Liver (tissue), 3 donors: ENCODE results near the gene CD6.

Experiments
- CTCF ChIP-seq: fragments of 150-350 bp; IDR thresholded peaks from 2 replicates; pipeline ENCODE4 v1.5.1; 2017; ENCODE audit warnings: improper control_type of control experiment, low read depth, low read length; ENCODE audit not compliant: missing input control
- EGR1 ChIP-seq, 2 donors: IDR thresholded peaks; 2 replicates each; pipeline ENCODE4 v1.6.1; 2016 to 2018; ENCODE audit warnings: antibody characterized with exemption in 2 of 2, low read depth in 2 of 2
- MAX ChIP-seq: IDR thresholded peaks from 2 replicates; pipeline ENCODE4 v1.6.1; 2016; ENCODE audit warnings: antibody characterized with exemption
- RAD21 ChIP-seq, 2 donors: IDR thresholded peaks; 2 replicates each; pipeline ENCODE4 v1.6.1; 2016; ENCODE audit warnings: antibody characterized with exemption in 2 of 2, mild to moderate bottlenecking in 2 of 2
- donor health status: healthy.
- donor health status: healthy.

DNA sequence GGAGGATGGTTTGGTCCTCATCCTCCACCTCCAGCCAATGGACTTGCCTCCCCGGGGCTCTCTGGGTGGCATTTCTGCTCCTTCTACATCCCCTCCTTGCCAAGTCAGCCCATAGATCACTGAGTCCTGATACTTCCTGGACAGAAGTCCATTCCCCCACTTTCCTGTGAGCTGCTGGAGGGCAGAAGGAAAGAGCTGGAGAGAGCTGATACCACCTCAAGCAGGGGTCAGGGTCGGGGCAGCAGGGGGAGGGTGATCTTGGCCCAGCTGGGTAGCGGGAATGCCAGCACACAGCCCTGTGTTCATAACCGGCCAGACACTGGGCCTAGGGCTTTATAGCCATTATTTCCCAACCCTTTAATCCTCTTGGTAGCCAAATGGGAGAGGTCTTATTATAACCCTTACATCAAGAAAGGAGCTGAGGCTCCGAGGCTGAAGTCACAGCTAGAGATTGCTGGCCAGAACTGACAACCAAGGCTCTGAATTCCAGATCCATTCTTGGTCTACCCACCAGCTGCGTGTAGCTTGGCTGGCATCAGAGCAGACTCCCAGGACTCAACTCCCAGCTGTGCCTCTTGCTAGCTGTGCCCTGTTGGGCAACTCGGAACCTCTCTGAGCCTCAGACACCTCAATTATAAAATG lies 39.9 kb downstream of the CD6 start:
- TF ChIP-seq CTCF (no peak), EGR1 (IDR thresholded peaks at IDR 0.05; ENCODE audit: low read depth in 2 of 2) (no peak), MAX (no peak), RAD21 (IDR thresholded peaks at IDR 0.05) (no peak)
